H1 (cell line): ENCODE measurements around the gene PHETA1. TPM values are rescaled to one million over a fixed set of nuclear protein-coding genes. Genes with fewer than 3 reads are reported as not detected.

Experiments
- ASH2L ChIP-seq: fragments of 200-600, 300-600 bp; sonication (generic); IDR thresholded peaks from one replicate; pipeline ENCODE4 v1.7.1; 2017; ENCODE audit warnings: low read length
- KDM1A ChIP-seq: fragments of 200-600, 300-600 bp; sonication (generic); IDR thresholded peaks from 2 replicates; pipeline ENCODE4 v1.7.1; 2016; ENCODE audit warnings: mild to moderate bottlenecking, low read length, borderline replicate concordance
- POLR2A ChIP-seq, 2 experiments: IDR thresholded peaks; 1 replicate in 1 of 2; 2 replicates in 1 of 2; pipeline ENCODE4 v1.6.1; 2011; ENCODE audit warnings: low read depth in 2 of 2, low read length in 2 of 2, mild to moderate bottlenecking in 2 of 2; ENCODE audit errors: control extremely low read depth in 1 of 2
- TAF7 ChIP-seq: optimal IDR thresholded peaks from 2 replicates; pipeline ENCODE3; 2011; ENCODE audit warnings: low read depth, mild to moderate bottlenecking, inconsistent platforms, low read length, moderate library complexity, borderline replicate concordance
- polyA plus RNA-seq, 7 experiments: library from polyadenylated mRNA; depleted of rRNA in 3 of 7; stranded (reverse) in 5 of 7; unstranded in 2 of 7; fragments of >200 nt in 5 of 7; fragments of 200-250 nt in 2 of 7; gene quantifications; 1 replicate in 5 of 7; 2 replicates in 1 of 7; 4 replicates in 1 of 7; pipeline versions ENCODE4 v1.2.1 to v1.2.3, GENCODE V29; 2011 to 2013; ENCODE audit warnings: missing spikeins in 2 of 7, mixed read lengths in 2 of 7
- total RNA-seq: library from RNA; stranded (reverse); fragmentation: NEBNext Ultra II Directional; extraction: Animal tissue kit (Norgen Biotek cat#: 25700); gene quantifications from 2 replicates; pipeline ENCODE4 v1.2.1, GENCODE V29; 2021

Gene PHETA1
- total and polyA plus RNA-seq, 2 of the 8 experiments (the other 6 are each of a cell fraction or from before 2014, with no cell fraction given) = 5.2 to 12.3 TPM

GRCh38 chr12:111312708-111313107, 56.2 kb downstream of the PHETA1 start (continued):
- TF ChIP-seq TAF7 = no peak
- TF ChIP-seq ASH2L = no peak
- no peak for TF ChIP-seq KDM1A
- no peak for TF ChIP-seq POLR2A (IDR thresholded peaks at IDR 0.05; ENCODE audit: control extremely low read depth in 1 of 2, low read depth in 2 of 2, low read length in 2 of 2)
- TF ChIP-seq, all 59 proteins: peak for 0
